ENCODE measurements around the gene MPPE1.
"Not testable (repeated sequence)": the region's sequence is repeated elsewhere in the genome, so short reads cannot be mapped to it uniquely, and the experiment has no call there.

Gene MPPE1

GRCh38 chr18:11908182-11909060 lies at the start of gene MPPE1:
Gene MPPE1, minus strand, starts transcription at chr18:11908317. Its CDS starts 11,053 bp downstream, at chr18:11897264.
- peak; percentile 46 to 94 (median 83) for DNase-seq

GRCh38 chr18:11957636-11958035 lies 49.5 kb upstream of the MPPE1 start:
- DNase-seq: no peak

- no peak for DNase-seq
These were observed 48.5 kb upstream of the MPPE1 start for GRCh38 chr18:11956371-11957308.

GRCh38 chr18:11955239-11956029 lies 47.3 kb upstream of the MPPE1 start:
- peak in 9 of 14 donors; percentile 1 to 71 (median 13) for DNase-seq

GRCh38 chr18:11953113-11953512 lies 45.0 kb upstream of the MPPE1 start:
- no peak for DNase-seq

- no peak for DNase-seq
These were observed 43.3 kb upstream of the MPPE1 start for GRCh38 chr18:11951390-11951851.

GRCh38 chr18:11950824-11951223 lies 42.7 kb upstream of the MPPE1 start:
- no peak for DNase-seq

GRCh38 chr18:11948852-11949523 lies 40.9 kb upstream of the MPPE1 start:
- no peak for DNase-seq

GRCh38 chr18:11947214-11948191 lies 39.4 kb upstream of the MPPE1 start:
- DNase-seq: peak in 13 of 14 donors; percentile 1 to 89 (median 54)

- DNase-seq: no peak
These were observed 38.6 kb upstream of the MPPE1 start for GRCh38 chr18:11946756-11947155.

- not testable (repeated sequence) for DNase-seq
These were observed 37.9 kb upstream of the MPPE1 start for GRCh38 chr18:11945834-11946659.

GRCh38 chr18:11944786-11945185 lies 36.7 kb upstream of the MPPE1 start:
- no peak for DNase-seq

GRCh38 chr18:11944252-11944651 lies 36.1 kb upstream of the MPPE1 start:
- no peak for DNase-seq

GRCh38 chr18:11943551-11943950 lies 35.4 kb upstream of the MPPE1 start:
- no peak for DNase-seq

- DNase-seq: no peak
These were observed 32.8 kb upstream of the MPPE1 start for GRCh38 chr18:11940956-11941355.

- peak in 9 of 14 donors; percentile 7 to 49 (median 17) for DNase-seq
These were observed 29.9 kb upstream of the MPPE1 start for GRCh38 chr18:11937874-11938478.

GRCh38 chr18:11932393-11932792 lies 24.3 kb upstream of the MPPE1 start:
- no peak for DNase-seq

- no peak for DNase-seq
These were observed 19.4 kb upstream of the MPPE1 start for GRCh38 chr18:11927497-11927896.
